ENCODE data around the gene SHOC2.

- TF ChIP-seq POLR2A (IDR thresholded peaks at IDR 0.05; ENCODE audit: low read depth, low read length) (no peak), POLR2AphosphoS5 (IDR thresholded peaks at IDR 0.05; ENCODE audit: low read depth, low read length) (no peak), PAX5 (IDR thresholded peaks at IDR 0.05; ENCODE audit: insufficient read depth, low read length, severe bottlenecking) (no peak)
These were observed 45.5 kb upstream of the SHOC2 start for GRCh38 chr10:110873951-110874350.
